ENCODE measurements around the gene MAP4K1. TPM values are rescaled to one million over a fixed set of nuclear protein-coding genes. Genes with fewer than 3 reads are reported as not detected.

Gene MAP4K1
- 0.19 and 0.33 TPM in 2 replicates for total RNA-seq

GRCh38 chr19:38617764-38618589 lies at the start of gene MAP4K1:
TSS of gene MAP4K1 (minus strand) at chr19:38617953. CDS start at chr19:38617895, 58 bp downstream.

DNA sequence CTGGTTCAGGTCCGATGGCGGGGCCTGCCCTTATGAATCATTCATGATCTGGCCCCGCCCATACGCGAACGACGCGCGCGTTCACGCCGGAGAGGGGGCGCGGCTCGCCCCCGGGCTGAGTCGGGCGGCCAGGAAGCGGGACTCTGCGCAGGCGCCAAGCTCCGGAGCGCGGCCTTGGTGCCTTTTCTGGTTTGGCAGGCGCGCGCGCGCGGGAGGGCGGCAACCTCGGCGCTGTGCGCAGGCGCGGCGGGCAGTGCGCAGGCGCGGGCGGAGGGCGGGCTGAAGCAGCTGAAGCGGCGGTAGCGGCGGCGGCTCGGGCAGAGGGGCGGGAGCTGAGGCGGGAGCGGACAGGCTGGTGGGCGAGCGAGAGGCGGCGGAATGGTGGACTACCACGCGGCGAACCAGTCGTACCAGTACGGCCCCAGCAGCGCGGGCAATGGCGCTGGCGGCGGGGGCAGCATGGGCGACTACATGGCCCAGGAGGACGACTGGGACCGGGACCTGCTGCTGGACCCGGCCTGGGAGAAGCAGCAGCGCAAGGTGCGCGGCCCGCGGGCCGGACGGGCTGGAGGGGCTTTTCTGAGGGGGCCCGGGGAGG lies 29.7 kb upstream of the MAP4K1 start, which contains the start of gene ACTN4:
ACTN4 (plus strand) TSS at position 282 of the 598 bp plus-strand sequence; CDS start at position 379, 97 bp downstream.

DNA sequence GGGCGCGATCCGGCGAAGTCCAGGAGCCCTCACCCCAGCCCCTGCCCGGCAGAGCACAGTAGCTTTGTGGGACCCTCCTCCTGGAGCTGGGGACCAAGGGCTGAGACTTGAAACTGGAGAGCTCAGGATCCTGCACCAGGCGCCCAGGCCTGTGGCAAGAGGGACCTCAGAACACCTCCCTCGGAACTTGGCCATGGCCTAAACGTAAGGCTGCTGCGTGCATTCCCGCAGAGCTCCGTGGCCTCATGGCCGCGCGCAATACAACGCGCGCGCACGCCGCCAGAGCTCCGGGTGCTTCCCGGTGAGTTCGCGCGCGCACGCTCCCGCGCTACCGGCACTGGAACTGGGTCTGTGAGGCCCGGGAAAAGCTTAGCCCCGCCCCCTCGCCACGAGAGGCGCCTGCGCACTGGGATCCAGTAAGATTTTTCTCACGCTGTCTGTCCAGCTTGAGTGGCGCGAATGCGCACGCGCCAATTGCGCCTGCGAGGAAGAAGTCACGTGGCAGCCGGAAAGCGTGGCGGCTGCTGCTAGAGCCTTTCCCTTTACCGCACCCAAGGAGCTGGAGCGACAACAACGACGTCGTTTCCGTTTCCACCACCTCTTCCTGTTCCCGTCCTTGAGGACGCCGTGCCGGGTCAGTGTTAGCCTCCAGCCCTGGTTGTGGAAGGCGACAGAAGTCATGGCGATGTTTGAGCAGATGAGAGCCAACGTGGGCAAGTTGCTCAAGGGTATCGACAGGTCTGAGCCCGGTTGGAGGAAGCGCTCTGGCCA lies 1.0 kb upstream of the MAP4K1 start, which contains the start of gene EIF3K:
EIF3K (plus strand) TSS at position 599 of the 771 bp plus-strand sequence; CDS start at position 680, 81 bp downstream.

Other genes with a start within 250 kb of the MAP4K1 start
- 293 and 353 TPM in 2 replicates for gene PSMD8, start 243.4 kb downstream of the MAP4K1 start, total RNA-seq
- gene GGN, start 229.9 kb downstream of the MAP4K1 start, total RNA-seq, result 0.29 and 0.65 TPM in 2 replicates
- 7.0 and 9.1 TPM in 2 replicates for gene SPRED3, start 229.3 kb downstream of the MAP4K1 start, total RNA-seq
- gene FAM98C, start 214.9 kb downstream of the MAP4K1 start, total RNA-seq, result 8.2 and 10.1 TPM in 2 replicates
- gene RASGRP4, start 191.7 kb downstream of the MAP4K1 start, total RNA-seq, result not detected in 2 replicates
- under 0.01 TPM in 1 of 2 replicates, not detected in the other for gene RYR1, start 184.3 kb downstream of the MAP4K1 start, total RNA-seq
- gene EIF3K, start 1.2 kb upstream of the MAP4K1 start, total RNA-seq, result 369 and 446 TPM in 2 replicates
- gene ACTN4, start 29.7 kb upstream of the MAP4K1 start, total RNA-seq, result 464 and 474 TPM in 2 replicates
- not detected in 2 replicates for gene CAPN12, start 126.5 kb upstream of the MAP4K1 start, total RNA-seq
- not detected in 2 replicates for gene LGALS7, start 155.6 kb upstream of the MAP4K1 start, total RNA-seq
- gene LGALS7B, start 171.2 kb upstream of the MAP4K1 start, total RNA-seq, result not detected in 2 replicates
- 0.33 TPM in 1 of 2 replicates, not detected in the other for gene LGALS4, start 195.0 kb upstream of the MAP4K1 start, total RNA-seq
- gene ECH1, start 213.8 kb upstream of the MAP4K1 start, total RNA-seq, result 29.2 and 45.4 TPM in 2 replicates
- 289 and 397 TPM in 2 replicates for gene HNRNPL, start 232.0 kb upstream of the MAP4K1 start, total RNA-seq